Retinal pigment epithelial cell (primary cell): ENCODE results near the gene SUPT4H1.

Source experiments
- DNase-seq: peaks from one replicate; pipeline ENCODE4 v3.0.0-alpha.2; 2010; ENCODE audit warnings: low read depth
- H3K4me3 ChIP-seq: 2 replicates; pipeline ENCODE4 v1.5.1; 2011; ENCODE audit warnings: mild to moderate bottlenecking, low read length, control low read depth, moderate library complexity
- CTCF ChIP-seq: conservative IDR thresholded peaks from 2 replicates; pipeline ENCODE4 v1.5.1; 2011; ENCODE audit warnings: low read depth, low read length, control low read depth, inconsistent platforms

SUPT4H1 gene

DNA sequence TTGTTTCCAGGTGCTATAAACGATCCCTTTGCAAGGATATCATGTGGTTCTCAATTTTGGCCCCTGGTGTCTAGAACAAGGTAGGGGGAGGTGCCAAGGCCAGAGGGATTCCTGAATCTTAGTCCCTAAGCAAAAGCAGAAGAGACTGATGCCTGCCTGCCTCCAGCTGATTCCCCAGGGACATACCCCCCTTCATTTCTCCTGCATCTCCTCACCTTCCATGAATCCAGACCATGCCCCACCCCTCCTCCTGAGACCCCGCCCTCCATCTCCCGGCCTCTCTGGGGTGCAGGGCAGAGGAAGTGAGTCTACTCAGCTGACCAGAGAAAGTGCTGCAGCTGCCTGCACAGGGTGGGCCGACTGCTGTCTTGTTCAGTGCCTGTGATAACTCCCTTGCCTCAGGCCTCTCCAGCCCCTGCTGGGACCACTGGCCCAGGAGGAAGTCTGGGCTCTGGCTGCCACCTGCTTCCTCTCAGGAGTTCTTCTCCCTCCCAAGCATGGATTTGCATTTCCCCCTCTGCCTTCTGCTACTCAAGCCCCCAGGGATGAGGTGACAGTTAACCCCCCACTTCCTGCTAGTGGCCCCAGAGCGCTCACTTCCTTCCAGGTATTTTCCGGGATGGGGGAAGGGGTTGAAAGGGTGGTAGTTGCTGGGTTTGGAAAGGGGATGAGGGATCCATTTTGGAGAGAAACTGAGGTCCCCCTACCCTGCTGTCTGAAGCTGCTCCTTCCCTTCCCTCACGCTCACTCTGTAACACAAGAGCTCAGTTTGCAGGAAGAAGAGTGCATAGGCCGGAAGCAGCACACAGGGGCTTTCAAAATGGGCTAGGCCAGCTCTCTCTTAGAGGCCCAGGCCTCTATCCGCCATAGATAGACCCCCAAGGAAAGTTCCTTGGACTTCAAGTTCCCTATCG is 12.9 kb downstream of the SUPT4H1 start:
- peak overlapping the region; percentile 29 for H3K4me3 ChIP-seq
- no peak for TF ChIP-seq CTCF
- DNase-seq, result peak; percentile 35

DNA sequence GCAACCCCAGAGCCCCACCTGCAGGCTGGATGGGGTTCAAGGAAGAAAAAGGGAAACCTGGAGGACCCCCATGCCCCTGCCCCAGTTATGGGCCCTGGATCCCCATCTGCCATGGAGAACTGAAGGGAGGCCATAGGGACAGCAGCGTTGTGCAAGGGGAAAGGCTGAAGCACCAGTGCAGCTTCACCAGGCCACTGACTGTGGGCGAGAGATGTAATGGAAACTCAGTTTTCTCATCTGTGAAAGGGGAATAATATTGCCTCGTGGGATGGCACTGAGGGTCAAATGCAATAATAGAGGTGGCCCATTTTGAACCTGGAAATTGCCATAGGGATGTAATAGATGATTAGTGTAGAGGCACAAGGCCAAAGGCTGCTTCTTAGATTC is 13.6 kb downstream of the SUPT4H1 start:
- no peak overlapping the region for H3K4me3 ChIP-seq
- peak; percentile 2 for TF ChIP-seq CTCF
- no peak for DNase-seq

DNA sequence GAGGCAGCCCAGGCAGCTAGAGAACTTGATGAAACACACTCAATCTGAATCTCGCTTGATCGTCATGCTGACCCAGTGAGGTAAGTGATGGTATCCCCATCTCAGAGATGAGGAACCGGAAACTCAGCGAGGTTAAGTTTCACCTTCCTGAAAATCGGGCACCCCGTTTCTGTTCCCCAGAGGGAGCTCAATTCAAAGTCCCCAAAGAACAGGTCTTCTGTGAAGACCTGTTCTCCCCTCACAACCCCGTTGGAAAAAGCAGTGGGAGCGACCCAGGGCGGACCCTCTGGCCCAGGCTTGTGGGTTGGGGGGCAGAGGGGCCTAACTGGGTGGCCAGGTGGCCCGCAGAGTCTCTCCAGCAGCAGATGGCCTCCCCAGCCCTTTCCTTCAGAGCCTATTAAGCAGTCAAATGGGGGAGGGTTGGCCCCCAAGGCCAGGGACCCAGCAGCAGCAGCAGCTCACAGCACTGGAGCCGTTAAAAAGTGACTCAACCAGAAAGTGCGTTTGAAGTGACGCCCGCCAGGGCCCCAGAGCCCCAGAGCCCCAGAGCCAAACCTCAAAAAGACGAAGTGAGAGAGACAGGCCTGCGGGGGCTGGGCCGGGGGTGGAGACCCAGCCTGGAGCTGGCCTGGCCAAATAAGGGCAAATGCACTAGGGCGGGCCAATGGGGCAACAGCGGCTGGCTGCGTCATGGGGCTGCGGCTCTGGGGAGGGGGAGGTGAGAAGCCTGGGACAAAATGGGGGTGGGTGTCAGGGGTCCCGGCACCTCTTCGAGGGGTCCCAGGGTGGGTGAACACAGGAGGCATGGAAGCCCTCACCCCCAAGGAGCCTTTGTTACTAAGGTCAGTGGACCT is 14.2 kb downstream of the SUPT4H1 start:
- DNase-seq, result peak; percentile 59
- no peak for TF ChIP-seq CTCF
- no peak overlapping the region for H3K4me3 ChIP-seq

DNA sequence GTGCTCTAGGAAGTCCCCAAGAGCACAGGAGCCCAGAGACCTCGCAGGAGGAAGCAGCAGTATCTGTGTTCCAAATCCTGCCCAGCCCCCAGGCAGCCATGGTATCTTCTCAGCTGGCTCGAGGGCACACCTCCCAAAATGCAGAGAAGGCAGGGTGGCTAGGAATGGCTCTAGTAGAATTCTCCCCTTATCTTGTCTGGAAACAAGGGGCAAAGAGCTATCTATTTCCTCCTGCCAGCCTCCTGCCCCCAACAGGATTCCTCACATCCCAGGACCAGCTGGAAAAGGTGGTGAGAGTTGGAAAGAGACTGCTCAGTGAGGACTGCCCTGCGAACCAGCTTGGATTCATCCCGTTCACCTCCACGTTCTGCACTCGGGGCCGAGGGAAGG is 14.8 kb downstream of the SUPT4H1 start:
- no peak for TF ChIP-seq CTCF
- no peak for DNase-seq

GRCh38 chr17:58336456-58337209 is 15.4 kb downstream of the SUPT4H1 start:
- no peak for TF ChIP-seq CTCF
- H3K4me3 ChIP-seq, result no peak overlapping the region
- no peak for DNase-seq

More for the DNA sequence above, 14.8 kb downstream of the SUPT4H1 start:
- no peak overlapping the region for H3K4me3 ChIP-seq

- H3K4me3 ChIP-seq, result no peak overlapping the region
- DNase-seq, result no peak
Observed at GRCh38 chr17:58335779-58336455, 16.1 kb downstream of the SUPT4H1 start.

More at GRCh38 chr17:58335779-58336455, 16.1 kb downstream of the SUPT4H1 start:
- TF ChIP-seq CTCF, result no peak
